ENCODE results near the gene ARHGAP18. TPM values are rescaled to one million over a fixed set of nuclear protein-coding genes. Genes with fewer than 3 reads are reported as not detected.

Gene ARHGAP18
- total and polyA plus RNA-seq, 2 of the 13 experiments (the other 11 are each of a cell fraction or from before 2014, with no cell fraction given) = 58.2 to 115 TPM

DNA sequence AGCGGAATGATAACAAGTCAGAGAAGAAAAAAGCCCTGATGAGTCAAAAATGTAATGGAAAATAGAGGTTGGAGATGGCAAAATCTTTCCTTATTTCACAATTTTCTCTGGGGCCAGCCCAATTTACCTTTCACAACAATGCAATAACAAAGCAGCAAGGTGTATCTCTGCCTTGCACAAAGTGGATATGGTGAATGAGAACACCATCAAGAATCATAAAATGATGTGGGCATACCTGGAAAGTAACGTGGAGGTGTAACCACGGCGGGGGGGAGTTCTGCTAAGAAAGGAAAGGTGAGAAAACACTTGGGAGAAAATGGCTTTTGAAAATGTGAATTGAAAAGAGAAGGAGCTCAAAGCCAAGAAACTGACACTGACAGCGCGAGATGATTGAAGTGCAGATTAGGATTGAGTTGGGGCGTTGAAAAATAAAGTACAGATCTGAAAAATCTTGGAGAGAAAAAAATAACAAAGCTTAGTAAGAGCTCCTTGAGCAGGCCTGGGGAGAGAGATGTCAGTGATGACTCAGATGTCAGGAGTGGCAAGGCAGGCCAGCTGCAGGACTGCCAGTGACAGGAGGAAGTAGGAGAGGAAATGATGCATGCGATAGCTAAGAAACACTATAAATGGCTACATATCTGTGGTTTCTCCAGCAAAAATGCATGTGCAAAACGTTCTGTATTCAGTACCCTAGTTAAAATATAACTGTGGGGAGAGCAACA, 26.2 kb downstream of the ARHGAP18 start (continued):
- TF ChIP-seq, protein P1, sequence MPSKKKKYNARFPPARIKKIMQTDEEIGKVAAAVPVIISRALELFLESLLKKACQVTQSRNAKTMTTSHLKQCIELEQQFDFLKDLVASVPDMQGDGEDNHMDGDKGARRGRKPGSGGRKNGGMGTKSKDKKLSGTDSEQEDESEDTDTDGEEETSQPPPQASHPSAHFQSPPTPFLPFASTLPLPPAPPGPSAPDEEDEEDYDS (CRISPR knock-in tag; IDR thresholded peaks at IDR 0.05) = peak; percentile 76
- TF ChIP-seq, protein P2, sequence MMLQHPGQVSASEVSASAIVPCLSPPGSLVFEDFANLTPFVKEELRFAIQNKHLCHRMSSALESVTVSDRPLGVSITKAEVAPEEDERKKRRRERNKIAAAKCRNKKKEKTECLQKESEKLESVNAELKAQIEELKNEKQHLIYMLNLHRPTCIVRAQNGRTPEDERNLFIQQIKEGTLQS (CRISPR knock-in tag; IDR thresholded peaks at IDR 0.05) = peak; percentile 94
- TF ChIP-seq RARA (CRISPR knock-in tag; IDR thresholded peaks at IDR 0.05) = peak; percentile 35; the same call in 1 of the 2 replicates
- TF ChIP-seq JUND (CRISPR knock-in tag; IDR thresholded peaks at IDR 0.05) = peak; percentile 78; the same call in 1 of the 2 replicates
- no peak for TF ChIP-seq POLR2AphosphoS2 (IDR thresholded peaks at IDR 0.05; ENCODE audit: low read depth, low read length)
- no peak for TF ChIP-seq ZNF780A (CRISPR knock-in tag; IDR thresholded peaks at IDR 0.05)
- no peak for TF ChIP-seq CHD4 (IDR thresholded peaks at IDR 0.05; ENCODE audit: borderline replicate concordance, low read length)
- TF ChIP-seq ZNF335 (CRISPR knock-in tag; IDR thresholded peaks at IDR 0.05) = peak; percentile 58; the same call in 1 of the 2 replicates
- TF ChIP-seq PCBP1 (IDR thresholded peaks at IDR 0.05; ENCODE audit: borderline replicate concordance, low read depth, low read length) = no peak
- TF ChIP-seq ZFX (CRISPR knock-in tag; IDR thresholded peaks at IDR 0.05; ENCODE audit: low read depth) = peak; percentile 48; the same call in 1 of the 2 replicates
- peak; percentile 61; the same call in 1 of the 2 replicates for TF ChIP-seq SMYD3 (CRISPR knock-in tag; IDR thresholded peaks at IDR 0.05)
- TF ChIP-seq XRCC5 (optimal IDR thresholded peaks at IDR 0.05; ENCODE audit: low read length) = peak; percentile 66
- TF ChIP-seq ZBTB2 (CRISPR knock-in tag; IDR thresholded peaks at IDR 0.05; ENCODE audit: low read depth) = no peak
- no peak for TF ChIP-seq TAF15 (IDR thresholded peaks at IDR 0.05; ENCODE audit: low read depth, low read length, poor library complexity, severe bottlenecking)
- peak; percentile 62 for TF ChIP-seq CEBPG (CRISPR knock-in tag; IDR thresholded peaks at IDR 0.05)
- 0 out of 2 replicates have a peak, but pooled peaks have one; percentile 71 for TF ChIP-seq SNAPC2 (CRISPR knock-in tag; IDR thresholded peaks at IDR 0.05)
- TF ChIP-seq E2F5 (CRISPR knock-in tag; conservative IDR thresholded peaks at IDR 0.05) = no peak
- peak; percentile 81; the same call in 1 of the 2 replicates for TF ChIP-seq SOX5 (CRISPR knock-in tag; IDR thresholded peaks at IDR 0.05; ENCODE audit: borderline replicate concordance)
- 0 out of 2 replicates have a peak, but pooled peaks have one; percentile 62 for TF ChIP-seq DNMT3B (CRISPR knock-in tag; conservative IDR thresholded peaks at IDR 0.05)
- TF ChIP-seq ZNF101 (CRISPR knock-in tag; IDR thresholded peaks at IDR 0.05; ENCODE audit: borderline replicate concordance, low read depth) = no peak
- TF ChIP-seq LCORL (IDR thresholded peaks at IDR 0.05) = no peak
- TF ChIP-seq LCORL (CRISPR knock-in tag; IDR thresholded peaks at IDR 0.05) = peak; percentile 34; the same call in 1 of the 2 replicates
- peak; percentile 66; the same call in 1 of the 2 replicates for TF ChIP-seq HOXA3 (CRISPR knock-in tag; IDR thresholded peaks at IDR 0.05)
- TF ChIP-seq, protein P3, sequence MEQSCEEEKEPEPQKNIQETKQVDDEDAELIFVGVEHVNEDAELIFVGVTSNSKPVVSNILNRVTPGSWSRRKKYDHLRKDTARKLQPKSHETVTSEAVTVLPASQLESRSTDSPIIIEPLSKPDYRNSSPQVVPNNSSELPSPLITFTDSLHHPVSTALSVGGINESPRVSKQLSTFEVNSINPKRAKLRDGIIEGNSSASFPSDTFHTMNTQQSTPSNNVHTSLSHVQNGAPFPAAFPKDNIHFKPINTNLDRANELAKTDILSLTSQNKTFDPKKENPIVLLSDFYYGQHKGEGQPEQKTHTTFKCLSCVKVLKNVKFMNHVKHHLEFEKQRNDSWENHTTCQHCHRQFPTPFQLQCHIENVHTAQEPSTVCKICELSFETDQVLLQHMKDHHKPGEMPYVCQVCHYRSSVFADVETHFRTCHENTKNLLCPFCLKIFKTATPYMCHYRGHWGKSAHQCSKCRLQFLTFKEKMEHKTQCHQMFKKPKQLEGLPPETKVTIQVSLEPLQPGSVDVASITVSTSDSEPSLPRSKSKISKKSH (CRISPR knock-in tag; IDR thresholded peaks at IDR 0.05; ENCODE audit: borderline replicate concordance) = no peak
